GM18873 (cell line): ENCODE measurements around the gene SIAH1.
"Not testable (repeated sequence)": the region's sequence is repeated elsewhere in the genome, so short reads cannot be mapped to it uniquely, and the experiment has no call there.

ENCODE experiments used
- ATAC-seq: cut with Tn5 transposase; IDR thresholded peaks from one replicate; pipeline ENCODE4 v1.9.1; 2021; ENCODE audit warnings: mild to moderate bottlenecking, moderate library complexity, moderate number of reproducible peaks; ENCODE audit not compliant: unreplicated experiment, low FRiP score

Gene SIAH1

DNA sequence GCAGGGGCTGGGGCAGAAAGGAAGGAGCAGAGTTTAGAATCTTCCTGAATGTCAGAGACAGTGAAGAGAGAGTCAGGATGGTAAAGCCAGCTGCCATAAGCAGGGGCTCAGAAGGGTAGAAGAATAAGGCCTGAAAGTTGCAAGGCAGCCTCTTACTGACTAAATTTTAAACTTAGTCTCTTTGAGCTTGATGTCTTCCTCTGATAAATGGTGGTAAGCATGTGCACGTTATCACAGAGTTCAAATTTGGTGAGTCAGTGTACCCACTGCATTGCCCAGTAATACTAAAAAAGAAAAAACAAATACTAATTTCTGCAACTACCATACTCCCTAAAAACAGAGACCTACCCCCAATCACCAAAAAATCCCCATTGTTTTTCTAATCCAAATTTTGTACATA lies 45.2 kb downstream of the SIAH1 start:
- ATAC-seq = no peak

- no peak for ATAC-seq
These were observed 49.3 kb downstream of the SIAH1 start for GRCh38 chr16:48335961-48336360.

DNA sequence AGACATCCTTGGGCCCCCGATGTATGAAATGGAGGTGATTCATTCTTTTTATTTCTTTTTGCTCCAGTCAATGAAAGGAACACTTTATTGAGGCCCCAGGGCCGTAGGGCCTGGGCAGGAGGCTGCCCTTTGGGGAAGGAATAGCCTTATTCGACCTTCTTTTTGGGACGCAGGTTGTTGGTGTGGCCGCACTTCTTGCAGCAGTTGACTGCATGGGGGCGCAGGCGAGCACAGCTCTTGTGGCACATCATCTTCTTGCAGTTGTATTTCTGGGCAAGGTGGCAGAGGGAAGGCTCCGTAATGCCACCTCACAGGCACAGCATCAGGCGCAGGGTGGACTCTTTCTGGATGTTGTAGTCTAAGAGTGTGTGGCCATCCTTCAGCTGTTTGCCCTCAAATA lies 50.9 kb downstream of the SIAH1 start:
- no peak for ATAC-seq

GRCh38 chr16:48332978-48333377 lies 52.2 kb downstream of the SIAH1 start:
- no peak for ATAC-seq

- no peak for ATAC-seq
These were observed 54.4 kb downstream of the SIAH1 start for GRCh38 chr16:48330841-48331192.

- ATAC-seq = no peak
These were observed 54.9 kb downstream of the SIAH1 start for GRCh38 chr16:48330189-48330840.

GRCh38 chr16:48329138-48329537 lies 56.1 kb downstream of the SIAH1 start:
- ATAC-seq = no peak

- no peak for ATAC-seq
These were observed 58.3 kb downstream of the SIAH1 start for GRCh38 chr16:48326915-48327314.

DNA sequence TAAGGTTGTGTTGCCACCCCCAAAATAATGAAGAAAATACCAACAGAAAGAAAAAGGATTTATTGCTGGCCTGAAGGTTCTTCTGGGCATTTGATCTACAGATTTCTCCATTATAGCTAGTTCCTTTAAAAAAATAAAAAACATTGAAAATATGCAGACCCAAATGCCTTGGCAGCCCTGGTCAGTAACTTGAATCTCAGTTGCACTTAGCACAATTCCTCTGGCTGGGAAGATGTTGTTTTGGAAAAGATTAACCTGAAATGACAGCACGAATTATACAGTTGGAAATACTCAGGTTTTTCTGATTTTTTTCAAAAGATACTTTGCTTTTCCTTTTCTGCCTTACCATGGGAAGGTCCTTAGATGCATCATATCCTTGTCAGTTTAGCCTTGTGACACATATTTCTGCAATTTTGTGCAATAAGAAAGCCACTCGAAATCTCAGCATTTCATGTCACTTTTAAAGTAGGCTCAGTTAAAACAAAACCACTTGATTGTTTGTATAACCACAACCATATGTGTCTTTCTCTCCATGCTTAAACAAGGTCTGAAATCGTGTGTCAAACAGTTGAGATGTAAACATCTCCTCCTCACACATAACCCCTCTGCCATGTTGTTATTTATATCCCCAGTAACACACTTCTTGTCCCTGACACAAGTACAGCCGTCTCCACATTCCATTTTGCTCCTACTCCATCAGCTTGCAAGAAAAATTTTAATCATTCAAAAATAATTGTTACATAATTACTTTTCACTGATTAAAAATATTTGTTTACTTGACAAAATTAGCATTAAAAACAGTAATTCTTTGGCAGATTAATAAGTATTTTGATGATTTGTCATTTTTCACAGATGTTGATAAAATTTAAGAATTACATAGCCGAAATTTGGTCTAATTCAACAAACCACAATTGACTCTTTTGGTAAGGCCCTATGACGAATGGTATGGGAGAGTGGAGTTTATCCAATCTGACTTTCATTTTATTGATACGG lies 61.1 kb downstream of the SIAH1 start:
- no peak for ATAC-seq

DNA sequence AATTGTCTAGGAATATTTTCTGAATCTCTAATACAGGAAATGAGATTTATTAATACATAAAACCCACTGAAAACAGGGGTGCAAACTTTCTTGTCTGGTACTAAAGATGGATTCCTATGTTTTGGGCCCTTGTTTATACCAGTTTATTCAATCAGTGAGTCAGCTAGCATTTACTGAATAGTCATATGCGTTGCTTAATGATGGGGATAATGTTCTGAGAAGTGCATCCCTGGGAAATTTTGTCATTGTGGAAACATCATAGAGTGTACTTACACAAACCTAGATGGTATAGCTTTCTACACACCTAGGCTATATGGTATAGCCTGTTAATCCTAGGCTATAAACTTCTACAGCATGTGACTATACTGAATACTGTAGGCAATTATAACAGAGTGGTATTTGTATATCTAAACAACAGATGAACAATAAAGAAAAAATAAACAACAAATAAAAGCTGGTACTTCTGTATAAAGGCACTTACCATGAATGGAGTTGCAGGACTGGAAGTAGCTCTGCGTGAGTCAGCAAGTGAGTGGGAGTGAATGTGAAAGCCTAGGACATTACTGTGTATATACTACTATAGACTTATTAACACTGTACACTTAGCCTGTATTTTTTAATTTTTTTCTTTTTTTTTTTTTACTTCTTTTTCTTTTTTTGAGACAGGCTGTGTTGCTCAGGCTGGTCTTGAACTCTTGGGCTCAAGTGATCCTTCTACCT lies 63.7 kb downstream of the SIAH1 start:
- no peak for ATAC-seq

- ATAC-seq = no peak
These were observed 66.6 kb downstream of the SIAH1 start for GRCh38 chr16:48318630-48319029.

- ATAC-seq = no peak
These were observed 67.4 kb downstream of the SIAH1 start for GRCh38 chr16:48317614-48318315.

- no peak for ATAC-seq
These were observed 68.2 kb downstream of the SIAH1 start for GRCh38 chr16:48317026-48317425.

DNA sequence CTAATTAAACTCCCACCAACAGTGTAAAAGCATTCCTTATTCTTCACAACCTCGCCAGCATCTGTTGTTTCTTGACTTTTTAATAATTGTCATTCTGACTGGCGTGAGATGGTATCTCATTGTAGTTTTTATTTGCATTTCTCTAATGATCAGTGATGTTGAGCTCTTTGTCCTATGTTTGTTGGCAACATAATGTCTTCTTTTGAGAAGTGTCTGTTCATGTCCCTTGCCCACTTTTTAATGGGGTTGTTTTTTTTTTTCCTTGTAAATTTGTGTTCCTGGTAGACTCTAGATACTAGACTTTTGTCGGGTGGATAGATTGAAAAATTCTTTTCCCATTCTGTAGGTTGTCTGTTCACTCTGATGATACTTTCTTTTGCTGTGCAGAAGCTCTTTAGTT lies 71.3 kb downstream of the SIAH1 start:
- ATAC-seq = not testable (repeated sequence)

DNA sequence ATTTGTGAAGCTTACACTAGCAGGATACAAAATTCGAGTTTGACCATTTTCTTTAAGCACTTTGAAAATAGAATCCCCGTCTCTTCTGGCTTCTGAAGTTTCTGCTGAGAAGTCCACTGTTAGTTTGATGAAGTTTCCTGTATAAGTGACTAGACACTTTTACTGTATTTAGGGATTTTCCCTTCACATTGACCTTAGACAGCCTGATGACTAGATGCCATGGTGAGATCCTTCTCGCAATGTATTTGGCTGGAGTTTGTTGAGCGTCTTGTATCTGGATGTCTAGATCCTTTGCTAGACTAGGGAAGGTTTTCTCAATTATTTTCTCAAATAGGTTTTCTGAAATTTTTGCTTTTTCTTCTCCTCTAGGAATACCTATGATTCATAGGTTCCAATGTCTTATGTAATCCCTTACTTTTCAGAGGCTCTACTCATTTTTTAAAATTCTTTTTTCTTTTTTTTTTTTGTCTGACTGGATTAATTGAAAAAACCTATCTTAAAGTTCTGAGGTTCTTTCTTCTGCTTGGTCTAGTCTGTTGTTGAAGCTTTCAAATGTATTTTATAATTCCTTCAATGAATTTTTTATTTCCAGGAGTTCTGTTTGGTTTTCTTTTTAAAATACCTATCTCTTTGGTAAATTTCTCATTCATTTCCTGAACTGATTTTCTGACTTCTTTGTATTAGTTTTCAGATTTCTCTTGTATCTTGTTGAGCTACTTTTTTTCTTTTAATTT lies 74.1 kb downstream of the SIAH1 start:
- ATAC-seq = no peak
